Activated effector memory CD4-positive, alpha-beta T cell treated with Interleukin-2 at 50 U/mL for 16 hours (primary cell): ENCODE results near the gene RRP8.

Source experiments
- DNase-seq: peaks from one replicate; pipeline ENCODE4 v3.0.0-alpha.2; 2020

Gene RRP8

GRCh38 chr11:6566704-6567370 lies 36.6 kb downstream of the RRP8 start:
- DNase-seq = no peak

DNA sequence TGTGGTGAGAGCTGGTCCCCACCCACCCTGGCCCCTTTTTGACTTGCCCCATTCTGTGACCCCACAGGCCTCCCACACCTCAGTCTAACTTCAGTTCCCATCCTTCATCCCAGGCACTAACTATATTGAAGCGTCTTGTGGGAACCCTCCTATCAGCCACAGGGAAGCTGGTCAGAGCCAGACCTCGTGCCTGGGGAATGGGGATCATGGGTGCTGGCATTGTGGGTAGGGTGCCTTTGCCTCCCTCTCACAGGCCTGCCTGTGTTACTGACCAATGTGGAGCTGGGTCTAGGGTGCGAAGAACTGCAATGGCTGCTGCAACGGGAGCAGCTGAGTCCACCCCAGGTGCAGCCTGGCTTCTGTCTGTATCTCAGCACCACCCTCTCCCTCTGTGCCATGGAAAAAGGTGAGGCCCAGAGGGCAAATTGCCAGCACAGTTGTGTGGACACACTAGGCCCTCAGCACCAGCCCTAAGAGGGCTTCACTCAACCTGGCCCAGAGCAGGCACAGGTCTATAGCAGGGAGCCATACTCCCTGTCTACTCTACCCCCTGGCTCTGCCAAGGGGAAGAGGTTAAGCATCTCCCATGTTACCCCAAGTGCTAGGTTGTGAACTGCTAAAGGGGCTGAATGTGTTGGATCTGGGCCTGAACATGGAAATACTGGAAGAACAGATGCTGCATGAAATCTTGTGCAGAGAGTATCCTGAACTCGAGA lies 37.3 kb downstream of the RRP8 start:
- DNase-seq = no peak

DNA sequence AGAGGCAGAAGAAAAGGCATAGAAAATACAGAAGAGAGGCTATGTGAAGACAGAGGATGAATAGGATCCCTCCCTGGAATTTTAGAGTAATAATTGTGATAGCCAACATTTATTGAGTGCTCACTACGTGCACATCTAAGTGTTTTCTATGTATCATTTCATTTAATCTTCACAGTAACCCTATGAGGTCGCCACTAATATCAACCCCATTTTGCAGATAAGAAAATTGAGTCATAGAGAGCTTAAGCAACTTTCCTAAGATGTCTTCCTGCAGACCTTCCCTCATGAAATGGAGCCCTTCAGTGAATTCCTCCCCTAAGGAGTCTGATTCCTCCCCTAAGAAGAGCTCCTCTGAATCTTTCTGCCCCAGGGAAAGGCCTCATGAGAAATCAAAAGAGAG lies 38.1 kb downstream of the RRP8 start:
- no peak for DNase-seq

DNA sequence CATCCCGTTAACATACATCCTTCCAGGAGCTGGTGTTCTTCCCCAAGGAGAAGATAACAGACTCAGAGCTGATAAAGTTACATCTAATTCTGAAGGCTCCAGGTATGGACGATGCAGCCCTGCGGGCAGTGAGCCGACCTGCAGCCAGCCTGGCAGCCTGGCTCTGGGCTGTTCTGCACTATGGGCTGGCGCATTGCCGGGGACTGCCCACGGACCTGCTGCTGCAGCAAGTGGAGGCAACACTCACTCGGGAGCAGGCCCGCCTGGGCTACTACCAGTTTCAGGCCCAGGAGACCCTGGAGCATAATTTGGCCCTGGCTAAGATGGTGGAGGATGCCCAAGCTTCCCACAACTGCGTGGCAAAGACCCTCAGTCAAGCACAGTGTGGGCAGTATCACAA lies 39.7 kb downstream of the RRP8 start:
- DNase-seq = no peak

DNA sequence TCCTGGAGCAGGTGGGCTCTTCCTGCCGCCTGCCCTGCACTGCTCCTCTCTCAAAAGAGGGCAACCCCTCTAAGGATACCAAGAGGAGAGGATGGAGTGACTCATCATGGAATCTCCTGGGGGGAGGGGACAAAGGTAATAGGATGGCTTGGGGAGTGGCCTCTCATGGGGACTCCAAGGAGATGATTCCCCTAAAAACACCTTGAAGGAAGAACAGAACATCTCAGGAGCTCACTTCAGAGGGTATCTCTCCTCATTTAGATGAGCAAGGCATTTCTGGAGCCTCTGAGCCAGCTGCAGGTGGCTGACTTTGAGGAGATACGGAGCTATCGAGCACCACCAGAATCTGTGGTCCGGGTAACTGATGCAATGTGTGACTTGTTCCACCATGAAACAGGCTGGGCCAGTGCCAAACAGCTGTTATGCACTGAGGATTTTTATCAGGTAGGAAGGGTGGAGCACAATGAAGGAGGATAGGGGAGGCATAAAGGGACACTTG lies 40.2 kb downstream of the RRP8 start:
- DNase-seq = no peak

- DNase-seq = no peak
Observed at GRCh38 chr11:6561288-6561687, 42.1 kb downstream of the RRP8 start.

DNA sequence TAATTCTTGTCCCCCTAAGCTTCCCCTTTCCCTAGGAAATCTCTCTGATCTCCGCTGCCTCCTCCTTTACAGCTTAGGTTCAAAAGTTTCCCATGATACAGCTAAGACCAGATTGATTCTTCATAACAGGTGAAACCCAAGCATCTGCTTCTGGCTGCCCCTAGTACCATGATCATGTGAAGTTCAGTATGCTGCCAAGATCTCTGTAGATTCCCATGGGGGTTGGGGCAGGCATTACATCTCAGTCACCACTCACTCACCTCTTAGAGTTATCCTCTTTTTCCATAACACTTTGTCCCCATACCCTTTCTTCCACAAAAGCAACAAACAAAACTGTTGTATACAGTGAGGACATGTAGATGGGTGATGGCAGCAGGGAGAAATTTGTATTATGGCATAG lies 44.0 kb downstream of the RRP8 start:
- no peak for DNase-seq

- DNase-seq = no peak
Observed at GRCh38 chr11:6557761-6558674, 45.4 kb downstream of the RRP8 start.

DNA sequence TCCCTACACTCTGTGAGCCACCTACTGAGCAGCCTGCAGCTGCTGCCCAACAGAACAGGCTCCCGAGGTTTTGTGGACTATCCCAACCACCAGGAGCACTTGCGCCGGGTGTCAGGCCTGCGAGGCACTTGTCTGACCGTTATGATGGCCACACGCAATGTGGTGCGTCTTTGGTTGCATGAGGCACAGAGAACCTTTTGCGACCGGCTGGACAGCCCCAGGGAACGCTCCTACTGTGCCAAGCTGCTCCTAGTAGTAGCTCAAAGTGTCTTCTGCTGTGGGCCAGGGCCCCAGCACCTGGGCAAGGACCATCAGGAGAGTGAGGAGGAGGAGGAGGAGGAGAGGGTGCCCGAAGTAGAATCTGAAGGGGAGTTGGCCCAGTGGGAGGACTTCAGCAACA lies 46.4 kb downstream of the RRP8 start:
- DNase-seq = no peak

DNA sequence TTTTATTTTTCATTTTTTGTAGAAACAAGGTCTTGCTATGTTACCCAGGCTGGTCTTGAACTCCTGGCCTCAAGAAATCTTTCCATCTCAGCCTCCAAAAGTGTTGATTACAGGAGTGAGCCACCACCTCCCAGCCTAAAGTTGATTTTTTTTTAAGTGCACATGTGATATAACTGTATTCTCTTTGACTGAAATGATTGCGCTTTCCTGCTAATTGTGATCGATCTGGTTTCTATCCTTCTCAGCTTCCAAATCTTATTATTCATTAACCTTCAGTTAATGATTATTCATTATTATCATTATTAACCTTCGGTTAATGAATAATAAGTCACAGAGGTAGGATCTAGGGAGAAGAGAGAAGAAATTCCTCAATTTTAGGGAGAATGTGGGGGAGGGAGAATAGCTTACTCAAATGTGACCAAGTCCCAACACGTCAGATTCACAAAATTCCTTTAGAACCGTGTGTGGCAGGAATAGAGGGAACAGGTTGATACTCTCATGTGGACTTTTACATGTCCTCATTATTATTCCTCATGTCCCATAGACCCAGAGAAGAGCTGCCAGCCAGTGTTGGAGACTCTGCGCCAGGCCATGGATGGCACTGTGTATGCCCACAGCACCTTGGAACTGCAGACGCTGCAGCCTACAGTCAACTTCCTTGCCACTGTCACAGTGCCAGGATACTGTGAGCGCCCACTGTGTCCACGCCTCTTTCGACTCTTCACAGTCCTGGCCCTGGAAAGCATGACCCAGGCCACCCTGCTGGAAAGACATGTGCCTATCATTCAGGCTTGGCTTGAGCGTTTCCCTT lies 47.1 kb downstream of the RRP8 start:
- DNase-seq = no peak

DNA sequence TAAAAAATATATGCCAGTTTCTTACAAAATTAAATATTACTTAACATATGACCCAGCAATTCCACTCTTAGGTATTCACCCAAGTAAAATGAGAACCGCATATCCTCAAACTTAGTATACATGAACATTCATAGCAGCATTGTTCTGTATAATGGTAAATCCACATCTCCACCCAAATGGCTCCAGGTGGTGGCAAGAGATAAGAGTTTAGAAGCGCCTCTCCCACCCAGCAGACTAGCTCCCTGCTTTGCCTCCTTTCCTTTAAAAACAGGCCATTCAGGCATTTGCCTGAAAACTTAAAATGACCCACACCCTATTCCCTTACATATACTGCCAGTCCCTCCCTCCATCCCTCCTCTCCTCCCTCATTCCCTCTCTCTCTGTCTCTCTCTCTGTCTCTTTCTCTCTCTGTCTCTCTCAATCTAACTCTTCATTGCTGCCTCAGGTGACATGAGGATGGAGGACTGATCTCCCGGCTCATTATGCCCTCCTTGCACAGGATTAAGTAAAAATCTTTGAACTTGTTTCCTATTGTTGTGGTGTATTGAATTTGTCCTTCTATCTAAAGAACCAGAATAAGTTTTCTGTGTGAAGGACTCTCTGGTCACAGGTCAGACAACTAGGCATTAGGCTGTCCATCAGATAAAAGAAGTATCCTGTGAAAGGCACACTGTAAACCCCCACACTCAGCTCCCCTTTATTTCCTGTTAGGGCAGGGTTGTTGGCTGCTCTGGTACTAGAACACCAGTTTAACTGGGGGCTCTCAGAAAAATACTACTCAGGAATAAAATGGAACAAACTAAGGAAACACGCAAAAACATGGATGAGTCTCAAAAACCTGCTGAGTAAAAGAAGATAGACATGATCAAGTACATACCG lies 48.3 kb downstream of the RRP8 start:
- no peak for DNase-seq

DNA sequence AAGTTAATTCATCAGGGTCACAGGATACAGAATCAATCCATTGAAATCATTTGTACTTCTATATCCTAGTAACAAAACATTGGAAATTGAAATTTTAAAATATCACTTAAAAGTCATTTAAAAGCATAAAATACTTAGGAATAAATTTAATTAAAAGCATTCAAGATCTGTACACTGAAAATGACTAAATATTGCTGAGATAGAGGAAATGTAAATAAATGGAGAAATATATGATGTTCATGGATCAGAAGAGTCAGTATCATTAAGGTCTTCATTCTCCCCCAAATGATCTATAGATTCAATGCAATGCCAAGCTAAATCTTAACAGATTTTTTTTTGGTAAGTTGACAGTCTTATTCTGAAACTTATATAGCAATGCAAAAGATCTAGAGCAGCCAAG lies 49.8 kb downstream of the RRP8 start:
- DNase-seq = no peak

DNA sequence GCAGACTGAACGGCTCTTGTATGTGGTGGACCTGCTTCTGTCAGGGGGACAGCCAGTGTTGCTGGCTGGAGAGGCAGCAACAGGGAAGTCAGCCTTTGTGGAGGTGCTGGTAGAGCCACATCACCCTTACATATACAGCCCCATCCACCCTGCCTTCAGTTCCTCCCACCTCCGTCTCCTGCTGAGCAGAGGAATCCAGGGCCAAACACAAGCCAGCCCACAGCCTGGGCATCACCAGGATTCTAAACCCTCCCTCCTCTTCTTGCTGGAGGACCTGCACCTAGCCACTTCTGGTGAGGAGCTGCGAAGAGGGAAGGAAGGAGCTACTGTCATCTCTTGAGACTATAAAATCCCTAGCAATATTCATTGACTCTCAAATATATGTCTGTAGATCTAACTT lies 54.8 kb downstream of the RRP8 start:
- no peak for DNase-seq

GRCh38 chr11:6548121-6548520 lies 55.3 kb downstream of the RRP8 start:
- no peak for DNase-seq

DNA sequence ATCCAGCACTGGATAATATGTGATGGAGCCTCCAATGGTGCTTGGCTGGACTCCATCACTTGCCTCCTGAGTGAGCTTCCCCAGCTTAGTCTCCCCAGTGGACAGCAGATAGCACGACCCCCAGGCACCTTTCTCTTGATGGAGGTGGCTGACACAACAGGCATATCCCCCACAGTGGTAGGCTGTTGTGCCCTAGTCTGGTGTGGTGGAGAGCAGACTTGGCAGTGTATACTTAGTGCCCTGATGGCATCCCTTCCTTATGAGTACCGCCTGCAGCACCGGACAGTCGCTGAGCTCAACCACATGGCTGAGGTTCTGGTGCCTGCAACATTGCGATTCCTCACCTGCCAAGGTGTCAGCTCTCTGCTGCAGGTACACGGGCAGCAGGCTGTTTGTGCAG lies 56.2 kb downstream of the RRP8 start:
- DNase-seq = no peak

GRCh38 chr11:6546735-6547134 lies 56.7 kb downstream of the RRP8 start:
- DNase-seq = no peak

DNA sequence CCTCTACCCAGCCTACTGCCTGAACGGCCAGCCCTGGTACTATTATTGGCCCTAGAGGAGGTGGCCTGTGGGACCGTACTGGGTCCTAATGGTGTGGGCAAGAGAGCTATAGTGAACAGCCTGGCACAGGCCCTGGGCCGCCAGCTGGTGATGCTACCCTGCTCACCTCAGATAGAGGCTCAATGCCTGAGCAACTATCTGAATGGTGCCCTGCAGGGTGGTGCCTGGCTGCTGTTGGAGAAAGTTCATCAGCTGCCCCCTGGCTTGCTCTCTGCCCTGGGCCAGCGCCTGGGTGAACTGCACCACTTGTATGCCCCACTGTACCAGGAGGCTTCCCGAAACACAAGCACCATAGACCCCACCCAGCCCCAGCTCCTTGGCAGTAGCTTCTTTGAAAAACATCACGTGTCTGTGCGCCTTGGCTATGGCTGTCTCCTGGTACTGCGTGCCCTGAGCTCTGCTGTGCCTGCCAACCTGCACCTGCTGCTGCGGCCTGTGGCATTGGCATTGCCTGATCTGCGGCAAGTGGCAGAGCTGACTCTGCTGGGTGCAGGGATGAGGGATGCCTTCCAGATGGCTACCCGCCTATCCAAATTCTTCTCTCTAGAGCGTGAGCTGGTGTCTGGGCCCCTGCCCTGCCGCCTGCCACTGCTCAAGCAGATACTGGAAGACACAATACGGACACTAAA lies 57.4 kb downstream of the RRP8 start:
- no peak for DNase-seq
